ENCODE measurements around the gene LMO3. TPM values are rescaled to one million over a fixed set of nuclear protein-coding genes. Genes with fewer than 3 reads are reported as not detected.

LMO3 gene
- total and polyA plus RNA-seq, 2 experiments from 2014 or later = 5.0 to 13.5 TPM

- H3K9me2 ChIP-seq (replicated peaks; ENCODE audit: insufficient read depth) = no peaks in the 10 kb centered on the region
- no peak overlapping the region for H3K4me2 ChIP-seq
- no peak for DNase-seq (ENCODE audit: low spot score)
- no peak overlapping the region for H3K4me3 ChIP-seq
- 85% methylated on average over 4 of the region's 4 CpGs for WGBS (ENCODE audit: low lambda C conversion rate, missing lambda C conversion rate)
- no peak overlapping the region for H2AFZ ChIP-seq
- no peaks in the 10 kb centered on the region for H3K9me3 ChIP-seq (ENCODE audit: low read depth)
- H4K20me1 ChIP-seq (ENCODE audit: insufficient read depth, poor library complexity, severe bottlenecking) = no peaks in the 10 kb centered on the region
- H3K4me1 ChIP-seq (ENCODE audit: insufficient read depth) = no peaks in the 10 kb centered on the region
- H3K79me2 ChIP-seq = no peaks in the 10 kb centered on the region
- no peak overlapping the region for H3K27ac ChIP-seq
- TF ChIP-seq EZH2 (IDR thresholded peaks at IDR 0.05; ENCODE audit: borderline replicate concordance) (no peak), CTCF (IDR thresholded peaks at IDR 0.05; ENCODE audit: poor library complexity) (no peak), EZH2phosphoT487 (IDR thresholded peaks at IDR 0.05; ENCODE audit: low read depth, severe bottlenecking, unreplicated experiment) (no peak)
- H3K36me3 ChIP-seq (replicated peaks; ENCODE audit: insufficient read depth, low read depth) = no peaks in the 10 kb centered on the region
- H3K27me3 ChIP-seq = no peaks in the 10 kb centered on the region
Observed at GRCh38 chr12:16583969-16584745, 21.8 kb downstream of the LMO3 start.

- Histone ChIP-seq H3K9me2 (replicated peaks; ENCODE audit: insufficient read depth) (no peaks in the 10 kb centered on the region), H3K4me1 (ENCODE audit: insufficient read depth) (no peaks in the 10 kb centered on the region), H3K36me3 (replicated peaks; ENCODE audit: insufficient read depth, low read depth) (no peaks in the 10 kb centered on the region), H3K27ac (no peak overlapping the region), H3K4me2 (no peak overlapping the region), H3K79me2 (no peaks in the 10 kb centered on the region), H2AFZ (no peak overlapping the region), H3K4me3 (no peak overlapping the region), H3K27me3 (no peaks in the 10 kb centered on the region), H3K9me3 (ENCODE audit: low read depth) (no peaks in the 10 kb centered on the region), H4K20me1 (ENCODE audit: insufficient read depth, poor library complexity, severe bottlenecking) (no peaks in the 10 kb centered on the region)
- no peak for DNase-seq (ENCODE audit: low spot score)
- TF ChIP-seq EZH2phosphoT487 (IDR thresholded peaks at IDR 0.05; ENCODE audit: low read depth, severe bottlenecking, unreplicated experiment) = no peak
- TF ChIP-seq CTCF (IDR thresholded peaks at IDR 0.05; ENCODE audit: poor library complexity) = no peak
- no peak for TF ChIP-seq EZH2 (IDR thresholded peaks at IDR 0.05; ENCODE audit: borderline replicate concordance)
Observed at GRCh38 chr12:16581416-16581815, 24.5 kb downstream of the LMO3 start.

GRCh38 chr12:16579041-16579440, 26.9 kb downstream of the LMO3 start:
- DNase-seq (ENCODE audit: low spot score) = no peak
- no peaks in the 10 kb centered on the region for H4K20me1 ChIP-seq (ENCODE audit: insufficient read depth, poor library complexity, severe bottlenecking)
- WGBS (ENCODE audit: low lambda C conversion rate, missing lambda C conversion rate) = 83% methylated on average over 1 of the region's 1 CpG

More at GRCh38 chr12:16579041-16579440, 26.9 kb downstream of the LMO3 start:
- H3K9me2 ChIP-seq (replicated peaks; ENCODE audit: insufficient read depth) = no peaks in the 10 kb centered on the region
- no peak overlapping the region for H3K4me3 ChIP-seq
- no peaks in the 10 kb centered on the region for H3K9me3 ChIP-seq (ENCODE audit: low read depth)
- H3K79me2 ChIP-seq = no peaks in the 10 kb centered on the region
- H3K4me1 ChIP-seq (ENCODE audit: insufficient read depth) = no peaks in the 10 kb centered on the region
- TF ChIP-seq EZH2phosphoT487 (IDR thresholded peaks at IDR 0.05; ENCODE audit: low read depth, severe bottlenecking, unreplicated experiment) = no peak
- no peak for TF ChIP-seq EZH2 (IDR thresholded peaks at IDR 0.05; ENCODE audit: borderline replicate concordance)
- no peak for TF ChIP-seq CTCF (IDR thresholded peaks at IDR 0.05; ENCODE audit: poor library complexity)
- H3K4me2 ChIP-seq = no peak overlapping the region
- no peaks in the 10 kb centered on the region for H3K27me3 ChIP-seq
- H3K27ac ChIP-seq = no peak overlapping the region
- H3K36me3 ChIP-seq (replicated peaks; ENCODE audit: insufficient read depth, low read depth) = no peaks in the 10 kb centered on the region
- H2AFZ ChIP-seq = no peak overlapping the region

Measured in hepatocyte (in vitro differentiated cells).